GM18520 (cell line): ENCODE measurements around the gene LSP1.

Experiments
- ATAC-seq: cut with Tn5 transposase; IDR thresholded peaks from one replicate; pipeline ENCODE4 v1.9.1; 2021; ENCODE audit not compliant: unreplicated experiment

The LSP1 gene

GRCh38 chr11:1824221-1825038 is 28.5 kb upstream of the LSP1 start:
- no peak for ATAC-seq

GRCh38 chr11:1825039-1825740 is 27.7 kb upstream of the LSP1 start:
- ATAC-seq: no peak

DNA sequence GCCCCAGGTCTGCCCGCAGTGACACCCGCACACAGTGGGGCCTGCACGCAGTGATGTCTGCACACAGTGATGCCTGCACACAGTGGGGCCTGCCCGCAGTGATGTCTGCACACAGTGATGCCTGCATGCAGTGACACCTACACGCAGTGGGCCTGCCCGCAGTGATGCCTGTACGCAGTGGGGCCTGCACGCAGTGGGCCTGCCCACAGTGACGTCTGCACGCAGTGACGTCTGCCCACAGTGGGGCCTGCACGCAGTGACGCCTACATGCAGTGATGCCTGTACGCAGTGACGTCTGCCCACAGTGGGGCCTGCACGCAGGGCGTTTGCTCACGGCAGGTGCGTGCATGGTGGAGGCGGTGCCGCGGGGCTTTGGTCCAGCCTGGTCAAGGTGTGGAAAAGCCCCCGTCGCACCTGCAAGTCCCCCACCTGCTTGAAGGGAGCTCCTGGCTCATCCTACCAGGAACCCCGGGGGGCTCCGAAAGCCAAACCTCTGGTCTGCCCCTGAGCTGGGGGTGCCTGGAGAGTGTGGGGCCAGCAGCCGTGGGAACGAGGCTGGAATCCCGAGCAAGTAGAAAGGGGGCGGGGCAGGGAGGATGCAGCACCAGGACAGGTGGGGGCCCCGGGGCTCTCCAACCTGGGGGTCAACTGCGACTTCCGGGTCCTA is 27.0 kb upstream of the LSP1 start:
- ATAC-seq: no peak

DNA sequence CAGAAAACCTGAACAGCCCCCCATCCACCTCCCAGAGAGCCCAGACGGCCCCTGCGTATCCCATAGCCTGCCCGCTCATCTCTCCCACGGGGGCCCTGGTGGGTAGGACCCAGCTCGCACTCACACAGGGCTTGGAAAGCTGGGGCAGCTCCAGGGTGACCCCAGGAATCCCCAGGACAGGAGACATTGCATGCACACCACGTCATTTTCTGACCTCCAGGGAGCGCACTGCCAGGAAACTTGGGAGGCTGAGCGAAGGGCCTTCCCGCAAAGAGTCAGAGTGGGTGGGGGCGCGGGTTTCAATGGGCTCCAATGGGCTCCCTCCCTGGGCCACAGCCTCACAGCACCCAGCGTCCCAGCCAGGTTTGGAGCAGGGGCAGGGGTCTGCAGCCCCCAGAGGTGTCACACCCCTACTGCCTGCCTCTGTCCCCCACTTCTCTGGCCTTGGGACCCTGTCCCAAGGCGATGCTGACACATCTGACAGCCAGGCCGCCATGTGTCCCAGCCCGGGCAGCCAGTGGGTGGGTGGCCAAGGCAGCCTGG is 26.3 kb upstream of the LSP1 start:
- ATAC-seq: no peak

GRCh38 chr11:1827095-1827813 is 25.6 kb upstream of the LSP1 start:
- ATAC-seq: no peak

GRCh38 chr11:1827931-1828330 is 25.0 kb upstream of the LSP1 start:
- ATAC-seq: no peak

DNA sequence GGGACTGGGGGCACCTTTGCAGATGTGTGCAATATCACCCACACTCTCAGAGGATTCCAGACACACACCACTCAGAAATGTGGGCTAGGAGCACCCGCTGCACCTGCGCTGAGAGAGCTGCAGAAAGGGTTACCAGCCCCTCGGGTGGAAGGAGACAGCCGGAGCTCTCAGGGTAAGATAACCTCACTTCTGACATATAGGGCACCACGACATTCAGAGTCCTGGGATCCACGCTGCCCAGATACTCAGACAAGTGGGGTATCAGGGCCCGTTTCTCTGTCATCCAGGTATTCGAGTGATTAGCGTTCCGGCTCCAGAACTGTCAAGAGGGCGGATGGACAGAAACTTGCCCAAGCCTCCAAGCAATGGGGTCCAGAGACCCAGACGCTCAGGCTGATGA is 24.3 kb upstream of the LSP1 start:
- ATAC-seq: no peak

- no peak for ATAC-seq
Measured at GRCh38 chr11:1829039-1829820, 23.7 kb upstream of the LSP1 start.

- ATAC-seq: no peak
Measured at GRCh38 chr11:1830004-1830321, 22.9 kb upstream of the LSP1 start.

DNA sequence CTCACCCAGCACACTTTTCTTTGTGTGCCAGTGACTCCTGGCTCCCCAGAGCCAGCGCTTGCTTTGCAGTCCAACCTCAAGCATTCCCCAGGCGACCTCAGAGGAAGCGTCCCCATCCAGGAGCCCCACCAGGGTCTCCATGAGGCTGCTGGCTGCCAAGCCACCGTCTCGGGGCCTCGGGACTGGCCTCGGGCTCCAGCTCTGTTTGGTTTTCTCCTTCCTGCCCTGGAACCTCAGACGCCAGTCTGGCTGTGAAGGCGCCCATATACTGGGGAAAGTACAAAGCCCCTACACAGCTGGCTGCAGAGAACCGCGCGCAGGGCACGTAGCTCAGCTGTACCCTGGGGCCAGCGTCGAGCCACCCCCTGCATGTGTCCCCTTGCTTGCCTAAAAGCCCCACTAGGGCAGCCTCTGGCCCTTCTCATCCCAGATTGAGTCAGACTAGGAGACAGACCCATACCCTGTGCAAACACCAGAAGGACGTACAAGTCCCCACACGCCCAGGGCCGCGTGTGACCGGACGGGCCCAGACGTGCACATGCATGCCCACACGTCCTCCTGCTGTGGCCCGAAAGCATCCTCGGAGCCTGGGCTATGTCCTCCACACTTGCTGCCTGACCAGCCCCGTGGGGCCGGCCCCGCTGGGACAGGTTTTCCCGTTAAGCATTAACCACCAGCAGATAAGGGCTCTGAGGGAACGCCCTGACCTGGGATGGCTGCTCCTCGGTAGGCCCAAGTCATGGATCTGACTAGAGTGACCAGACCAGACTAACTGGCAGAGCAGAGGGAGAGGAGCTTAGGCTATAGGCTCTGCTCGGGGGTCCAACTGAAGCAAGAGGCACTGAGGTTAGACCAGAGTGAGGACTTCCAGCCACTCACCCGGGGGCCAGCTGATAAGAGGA is 22.3 kb upstream of the LSP1 start:
- no peak for ATAC-seq

DNA sequence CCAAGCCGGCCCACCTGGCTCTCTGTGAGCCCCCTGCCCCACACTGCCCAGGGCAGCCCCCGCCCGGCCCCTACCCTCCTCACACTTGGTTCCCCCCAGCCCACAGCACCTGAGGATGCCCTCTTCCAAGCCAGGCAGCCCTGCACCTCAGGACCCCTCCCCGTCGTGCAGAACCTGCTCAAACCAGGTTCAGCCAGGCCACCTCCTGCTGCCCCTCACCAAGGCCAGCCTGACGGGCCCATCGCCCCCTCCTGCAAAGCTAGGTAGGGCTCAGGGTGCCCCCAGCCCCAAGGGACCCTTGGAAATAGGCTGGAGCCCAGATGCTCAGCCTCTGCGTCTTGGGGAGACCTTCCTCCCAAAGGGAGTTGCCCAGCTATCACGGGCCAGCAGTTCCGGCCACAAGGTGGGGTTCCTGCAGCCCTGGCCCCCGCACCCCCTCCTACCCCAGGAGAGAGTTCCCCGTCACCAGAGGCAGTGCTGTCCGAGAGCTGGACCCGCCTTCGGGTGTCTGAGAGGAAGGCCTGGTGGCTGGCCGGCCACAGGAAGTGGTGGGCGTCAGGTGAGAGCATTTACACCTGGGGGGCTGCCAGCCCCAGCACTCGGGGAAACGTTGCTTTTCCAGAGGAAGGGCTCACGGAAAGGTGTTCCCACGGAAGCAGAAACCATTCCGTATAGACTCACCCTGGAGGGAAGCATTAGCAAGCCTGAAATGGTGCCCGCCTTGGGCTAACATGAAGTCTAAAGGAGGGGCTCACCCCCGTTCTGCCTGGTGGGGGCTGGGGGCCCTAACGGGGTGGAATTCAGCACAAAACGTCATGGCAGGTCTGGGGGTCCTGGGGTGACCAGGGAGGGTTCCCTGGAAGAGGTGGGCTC is 21.3 kb upstream of the LSP1 start:
- no peak for ATAC-seq

DNA sequence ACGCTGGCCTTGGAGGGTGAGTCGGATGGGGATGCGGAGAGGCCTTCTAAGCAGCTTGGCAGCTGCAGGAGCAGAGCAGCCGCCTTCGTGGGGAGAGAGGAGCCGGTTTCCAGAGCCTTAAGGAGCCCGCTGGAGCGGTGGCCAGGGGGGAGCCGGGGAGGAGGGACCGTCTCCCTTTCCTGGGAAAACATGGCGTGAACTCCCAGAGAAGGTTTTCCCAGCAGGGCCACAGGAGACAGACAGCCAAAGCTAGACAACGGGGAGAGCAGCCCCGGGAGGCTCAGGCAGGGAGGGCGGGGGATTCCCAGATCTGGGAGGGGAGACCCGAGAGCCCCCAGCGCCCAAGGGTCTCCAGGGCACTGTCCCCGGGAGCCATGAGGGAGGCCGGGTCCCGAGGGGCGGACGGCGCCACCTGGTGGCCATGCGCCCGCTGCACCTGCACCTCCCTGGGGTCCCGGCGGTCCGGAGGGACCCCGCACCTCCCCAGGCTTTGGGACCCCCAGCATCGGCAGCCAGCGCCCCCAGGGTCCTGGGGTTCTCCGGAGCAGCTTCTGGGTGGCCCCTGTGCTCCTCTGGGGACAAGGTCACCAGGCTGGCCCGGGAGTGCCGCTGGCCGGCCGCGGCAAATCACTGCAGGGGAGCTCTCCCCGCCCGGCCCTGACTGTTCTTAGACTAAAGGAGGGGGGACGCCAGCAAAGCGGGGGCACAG is 20.5 kb upstream of the LSP1 start:
- ATAC-seq: no peak

GRCh38 chr11:1832920-1833295 is 20.0 kb upstream of the LSP1 start:
- ATAC-seq: no peak

- ATAC-seq: no peak
Measured at GRCh38 chr11:1834062-1834610, 18.7 kb upstream of the LSP1 start.

DNA sequence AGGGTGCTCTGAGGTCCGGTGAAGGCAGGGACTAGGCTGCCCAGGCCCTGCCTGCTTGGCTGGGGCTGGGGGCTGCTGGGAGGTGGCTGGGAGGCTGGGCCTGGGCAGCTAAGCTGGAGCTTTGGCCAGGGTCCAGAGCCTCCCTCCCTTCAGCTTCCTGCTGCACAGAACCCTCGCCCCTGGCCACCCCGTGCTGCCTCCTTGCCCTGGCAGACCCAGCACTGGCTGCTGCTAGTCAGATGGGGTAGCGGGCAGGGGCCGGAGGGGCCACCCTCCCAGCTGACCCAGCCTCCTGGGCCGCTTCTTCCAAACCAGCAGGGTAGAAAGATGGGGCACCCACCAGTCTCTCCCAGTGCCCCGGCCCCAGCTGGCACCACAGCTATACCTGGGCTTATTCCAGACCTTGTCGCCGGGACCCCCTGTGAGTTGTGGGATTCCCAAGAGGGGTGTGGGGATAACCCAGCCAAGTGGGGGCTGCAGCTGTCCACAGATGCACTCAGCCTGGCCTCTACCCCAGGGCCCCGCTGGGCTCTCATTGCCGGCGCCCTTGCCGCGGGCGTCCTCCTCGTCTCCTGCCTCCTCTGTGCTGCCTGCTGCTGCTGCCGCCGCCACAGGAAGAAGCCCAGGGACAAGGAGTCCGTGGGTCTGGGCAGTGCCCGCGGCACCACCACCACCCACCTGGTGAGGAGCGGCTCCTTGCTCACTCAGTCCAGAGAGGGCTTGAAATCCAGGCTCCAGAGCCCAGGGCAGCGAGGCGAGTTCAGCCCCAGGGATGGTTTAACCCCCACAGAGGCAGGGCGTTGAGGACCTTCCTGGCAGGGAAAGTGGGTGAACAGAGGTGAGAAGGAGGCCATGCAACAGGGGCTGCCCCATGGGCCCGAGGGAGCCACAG is 17.9 kb upstream of the LSP1 start, which contains the start of gene SYT8:
TSS of gene SYT8 (plus strand) at position 212 of the 892 bp plus-strand sequence. CDS start at position 328, 116 bp downstream.
- ATAC-seq: no peak

GRCh38 chr11:1835671-1836010 is 17.2 kb upstream of the LSP1 start:
- ATAC-seq: no peak
